ENCODE data around the gene KCTD11.

The KCTD11 gene

GRCh38 chr17:7389924-7390910 lies 38.3 kb downstream of the KCTD11 start:
- H3K9me3 ChIP-seq (ENCODE audit: control insufficient read depth, low read length): no peaks in the 10 kb centered on the region
- H3K4me3 ChIP-seq (ENCODE audit: low read depth, low read length): no peak overlapping the region
- H3K4me1 ChIP-seq: peaks cover 2% of the 10 kb centered on the region
- no peaks in the 10 kb centered on the region for H3K36me3 ChIP-seq (ENCODE audit: control insufficient read depth, insufficient read depth, low read length)
- H3K27ac ChIP-seq: no peak overlapping the region
- TF ChIP-seq CTCF (IDR thresholded peaks at IDR 0.05): no peak
- H3K27me3 ChIP-seq (ENCODE audit: control insufficient read depth, insufficient read depth, low read length): no peaks in the 10 kb centered on the region
- no peak overlapping the region for H3K9ac ChIP-seq
- H3K4me2 ChIP-seq (ENCODE audit: low read length): no peak overlapping the region
- H2AFZ ChIP-seq: no peak overlapping the region
- H3K79me2 ChIP-seq: no peaks in the 10 kb centered on the region

- no peak overlapping the region for H3K27ac ChIP-seq
- TF ChIP-seq CTCF (IDR thresholded peaks at IDR 0.05): no peak
- H3K4me3 ChIP-seq (ENCODE audit: low read depth, low read length): no peak overlapping the region
- no peak overlapping the region for H3K9ac ChIP-seq
- H3K27me3 ChIP-seq (ENCODE audit: control insufficient read depth, insufficient read depth, low read length): no peaks in the 10 kb centered on the region
- peaks cover 2% of the 10 kb centered on the region for H3K4me1 ChIP-seq
- no peaks in the 10 kb centered on the region for H3K36me3 ChIP-seq (ENCODE audit: control insufficient read depth, insufficient read depth, low read length)
- H3K79me2 ChIP-seq: no peaks in the 10 kb centered on the region
- H3K9me3 ChIP-seq (ENCODE audit: control insufficient read depth, low read length): no peaks in the 10 kb centered on the region
- H3K4me2 ChIP-seq (ENCODE audit: low read length): no peak overlapping the region
- H2AFZ ChIP-seq: no peak overlapping the region
Measured at GRCh38 chr17:7391307-7391706, 39.3 kb downstream of the KCTD11 start.

- Histone ChIP-seq H3K27me3 (ENCODE audit: control insufficient read depth, insufficient read depth, low read length) (no peaks in the 10 kb centered on the region), H3K79me2 (no peaks in the 10 kb centered on the region), H3K36me3 (ENCODE audit: control insufficient read depth, insufficient read depth, low read length) (no peaks in the 10 kb centered on the region), H3K9me3 (ENCODE audit: control insufficient read depth, low read length) (no peaks in the 10 kb centered on the region), H3K9ac (no peak overlapping the region), H3K4me3 (ENCODE audit: low read depth, low read length) (peak overlapping the region; percentile 89), H2AFZ (peak overlapping the region; percentile 87), H3K4me1 (peaks cover 2% of the 10 kb centered on the region), H3K27ac (peak overlapping the region; percentile 88), H3K4me2 (ENCODE audit: low read length) (peak overlapping the region; percentile 94)
- TF ChIP-seq CTCF (IDR thresholded peaks at IDR 0.05): no peak
Measured at GRCh38 chr17:7392696-7393612, 41.0 kb downstream of the KCTD11 start.

GRCh38 chr17:7393613-7394451 lies 41.9 kb downstream of the KCTD11 start:
- Histone ChIP-seq H3K9ac (peak overlapping the region; percentile 31), H3K4me2 (ENCODE audit: low read length) (peak overlapping the region; percentile 94), H3K4me1 (peaks cover 2% of the 10 kb centered on the region), H3K27ac (peak overlapping the region; percentile 88), H3K4me3 (ENCODE audit: low read depth, low read length) (peak overlapping the region; percentile 89), H2AFZ (peak overlapping the region; percentile 87), H3K27me3 (ENCODE audit: control insufficient read depth, insufficient read depth, low read length) (no peaks in the 10 kb centered on the region), H3K9me3 (ENCODE audit: control insufficient read depth, low read length) (no peaks in the 10 kb centered on the region), H3K36me3 (ENCODE audit: control insufficient read depth, insufficient read depth, low read length) (no peaks in the 10 kb centered on the region), H3K79me2 (no peaks in the 10 kb centered on the region)
- no peak for TF ChIP-seq CTCF (IDR thresholded peaks at IDR 0.05)

Data from parathyroid adenoma (tissue), 2 donors.